ENCODE results near the gene KCNJ1.
A peak's percentile ranks its signal among the peaks of the same experiment; 100 is the strongest.

KCNJ1 gene

GRCh38 chr11:128867277-128867676 lies at the start of gene KCNJ1:
KCNJ1 (minus strand) TSS chr11:128867296; CDS start chr11:128840243, 27,053 bp downstream.
- no peak for DNase-seq (ENCODE audit: low read depth, low spot score)

DNA sequence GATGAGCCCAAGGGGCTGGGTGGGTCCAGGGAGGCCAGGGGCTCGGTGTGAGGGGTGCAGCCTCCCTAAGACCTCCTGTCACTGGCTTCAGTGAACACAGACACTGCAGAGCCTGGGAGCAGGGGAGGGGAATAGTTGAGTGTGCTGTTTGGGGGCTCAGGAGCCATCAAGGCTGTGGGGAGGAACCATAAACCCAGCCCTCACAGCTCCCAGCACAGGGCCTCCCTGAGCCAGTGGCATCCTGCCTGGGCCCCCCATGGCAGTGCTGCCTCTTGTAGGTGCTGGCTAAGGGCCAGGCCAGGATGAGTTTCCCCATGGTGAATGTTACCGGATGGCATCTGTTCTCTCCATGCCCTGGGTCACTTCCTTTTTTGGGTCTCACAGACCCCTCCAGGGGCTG lies 49.6 kb upstream of the KCNJ1 start:
- DNase-seq (ENCODE audit: low read depth, low spot score) = no peak

DNA sequence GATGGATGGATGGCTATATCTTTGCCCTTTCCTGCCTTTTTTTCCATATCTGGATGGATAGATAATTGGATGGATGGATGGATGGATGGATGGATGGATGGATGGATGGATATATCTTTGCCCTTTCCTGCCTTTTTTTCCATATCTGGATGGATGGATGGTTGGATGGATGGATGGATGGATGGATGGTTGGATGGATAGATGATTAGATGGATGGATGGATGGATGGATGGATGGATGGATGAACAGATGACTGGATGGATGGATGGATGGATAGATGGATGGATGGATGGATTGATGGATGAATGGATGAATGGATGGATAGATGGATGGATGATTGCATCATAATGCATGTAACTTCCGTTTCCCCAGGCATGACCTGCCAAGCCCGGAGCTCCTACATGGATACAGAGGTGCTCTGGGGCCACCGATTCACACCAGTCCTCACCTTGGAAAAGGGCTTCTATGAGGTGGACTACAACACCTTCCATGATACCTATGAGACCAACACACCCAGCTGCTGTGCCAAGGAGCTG lies 49.0 kb upstream of the KCNJ1 start:
- DNase-seq (ENCODE audit: low read depth, low spot score) = no peak

GRCh38 chr11:128915149-128915521 lies 48.0 kb upstream of the KCNJ1 start:
- no peak for DNase-seq (ENCODE audit: low read depth, low spot score)

- DNase-seq (ENCODE audit: low read depth, low spot score) = no peak
These were observed 47.4 kb upstream of the KCNJ1 start for GRCh38 chr11:128914216-128915148.

DNA sequence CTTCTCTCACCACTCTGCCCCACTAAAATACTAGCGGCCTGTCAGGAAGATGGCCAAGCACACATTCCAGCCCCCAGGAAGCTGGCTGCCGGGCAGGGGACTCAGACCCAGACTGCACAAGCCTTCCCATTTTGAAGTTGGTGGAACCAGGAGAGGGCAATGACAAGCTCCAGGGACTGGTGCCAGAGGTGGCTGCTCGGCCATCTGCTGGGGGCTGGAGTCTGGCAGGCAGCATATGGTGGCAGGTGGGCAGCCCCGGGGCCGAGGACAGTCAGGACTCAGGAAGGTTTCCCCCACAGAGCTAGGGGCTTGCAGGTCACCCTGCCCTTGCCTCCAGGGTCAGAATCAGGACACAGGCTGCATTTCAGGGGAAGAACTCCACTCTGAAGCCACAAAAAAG lies 46.7 kb upstream of the KCNJ1 start:
- DNase-seq (ENCODE audit: low read depth, low spot score) = no peak

DNA sequence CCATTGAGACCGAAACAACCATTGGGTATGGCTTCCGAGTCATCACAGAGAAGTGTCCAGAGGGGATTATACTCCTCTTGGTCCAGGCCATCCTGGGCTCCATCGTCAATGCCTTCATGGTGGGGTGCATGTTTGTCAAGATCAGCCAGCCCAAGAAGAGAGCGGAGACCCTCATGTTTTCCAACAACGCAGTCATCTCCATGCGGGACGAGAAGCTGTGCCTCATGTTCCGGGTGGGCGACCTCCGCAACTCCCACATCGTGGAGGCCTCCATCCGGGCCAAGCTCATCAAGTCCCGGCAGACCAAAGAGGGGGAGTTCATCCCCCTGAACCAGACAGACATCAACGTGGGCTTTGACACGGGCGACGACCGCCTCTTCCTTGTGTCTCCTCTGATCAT lies 44.6 kb upstream of the KCNJ1 start:
- no peak for DNase-seq (ENCODE audit: low read depth, low spot score)

DNA sequence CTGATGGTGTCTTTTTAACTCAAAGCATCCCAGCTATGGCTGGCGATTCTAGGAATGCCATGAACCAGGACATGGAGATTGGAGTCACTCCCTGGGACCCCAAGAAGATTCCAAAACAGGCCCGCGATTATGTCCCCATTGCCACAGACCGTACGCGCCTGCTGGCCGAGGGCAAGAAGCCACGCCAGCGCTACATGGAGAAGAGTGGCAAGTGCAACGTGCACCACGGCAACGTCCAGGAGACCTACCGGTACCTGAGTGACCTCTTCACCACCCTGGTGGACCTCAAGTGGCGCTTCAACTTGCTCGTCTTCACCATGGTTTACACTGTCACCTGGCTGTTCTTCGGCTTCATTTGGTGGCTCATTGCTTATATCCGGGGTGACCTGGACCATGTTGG lies 44.1 kb upstream of the KCNJ1 start:
- DNase-seq (ENCODE audit: low read depth, low spot score) = no peak

- no peak for DNase-seq (ENCODE audit: low read depth, low spot score)
These were observed 43.5 kb upstream of the KCNJ1 start for GRCh38 chr11:128910576-128910975.

- no peak for DNase-seq (ENCODE audit: low read depth, low spot score)
These were observed 42.5 kb upstream of the KCNJ1 start for GRCh38 chr11:128909438-128910125.

DNA sequence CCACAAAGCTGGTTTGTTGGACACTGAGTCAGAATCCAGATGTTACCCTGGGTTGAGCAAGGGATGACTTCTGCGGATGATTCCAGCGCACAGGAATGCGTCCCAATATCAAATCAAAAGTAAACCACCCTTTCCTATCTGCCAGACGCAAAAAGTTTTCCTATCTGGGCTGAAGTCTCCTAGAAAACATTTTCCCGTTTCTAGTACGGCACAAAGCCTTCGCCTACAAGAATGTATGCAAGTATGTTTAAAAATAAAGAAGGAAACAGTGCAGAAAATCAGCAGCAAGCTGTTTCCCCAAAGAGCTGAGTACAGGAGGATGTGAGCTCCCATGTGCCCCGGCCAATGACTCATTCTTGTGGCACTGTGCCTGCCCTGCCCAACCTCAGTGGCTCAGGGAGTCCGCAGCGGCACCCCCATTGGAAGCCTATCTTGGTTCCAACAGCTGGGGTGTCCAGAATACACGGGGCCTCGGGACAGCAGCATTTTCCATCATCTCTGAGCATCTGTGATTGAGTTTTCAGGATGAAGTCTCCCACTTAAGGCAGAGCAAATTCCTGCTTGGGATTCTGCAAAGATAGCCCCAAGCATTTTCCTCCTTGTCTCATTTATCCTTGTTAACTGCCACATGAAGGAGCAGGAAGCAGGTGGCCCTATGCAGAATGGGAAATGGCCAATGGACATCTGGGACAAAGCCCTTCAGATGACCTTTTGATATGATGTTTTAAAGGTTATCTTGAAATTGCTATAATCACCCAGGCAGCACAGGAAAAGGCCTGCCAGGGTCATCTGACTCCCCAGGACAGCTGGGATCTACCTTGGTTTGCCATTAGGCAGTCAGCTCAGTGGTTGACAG lies 41.5 kb upstream of the KCNJ1 start:
- peak; percentile 37 for DNase-seq (ENCODE audit: low read depth, low spot score)

GRCh38 chr11:128907585-128907984 lies 40.5 kb upstream of the KCNJ1 start:
- no peak for DNase-seq (ENCODE audit: low read depth, low spot score)

DNA sequence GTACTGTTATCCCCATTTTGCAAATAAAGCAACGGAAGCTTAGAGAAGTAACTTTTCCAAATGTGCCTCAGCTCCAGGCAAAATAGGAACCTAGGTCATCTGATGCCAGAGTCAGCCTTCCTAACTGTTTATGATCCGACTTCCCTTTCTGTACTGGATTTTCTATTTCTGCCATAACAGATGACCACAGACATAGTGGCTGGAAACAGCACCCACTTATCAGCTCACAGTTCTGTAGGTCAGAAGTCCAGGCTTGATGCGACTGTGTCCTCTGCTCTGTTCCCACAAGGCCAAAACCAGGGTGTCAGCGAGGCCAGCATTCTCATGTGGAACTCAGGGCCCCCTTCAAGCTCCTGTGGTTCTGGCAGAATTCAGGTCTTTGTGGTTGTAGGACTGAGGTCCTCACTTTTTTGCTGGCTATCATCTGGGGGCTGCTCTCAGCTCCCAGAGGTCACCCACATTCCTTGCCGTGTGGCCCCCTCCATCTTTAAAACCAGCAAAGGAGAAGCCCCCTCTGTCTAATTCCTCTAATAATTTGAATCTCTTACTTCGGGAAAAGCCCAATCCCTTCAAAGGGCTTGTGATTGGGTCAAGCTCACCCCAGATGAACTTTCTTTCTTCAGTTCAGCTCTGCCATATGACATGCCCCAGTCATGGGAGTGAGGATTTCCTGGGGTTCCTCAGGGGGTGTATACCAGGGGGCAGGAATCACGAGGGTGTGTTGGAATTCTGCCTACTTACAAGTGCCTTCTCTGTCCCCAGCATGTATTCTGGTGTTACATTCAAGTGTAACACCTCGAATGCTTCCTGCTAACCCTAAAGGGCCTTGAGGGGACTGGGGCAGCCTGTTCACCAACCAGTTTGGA lies 39.3 kb upstream of the KCNJ1 start:
- DNase-seq (ENCODE audit: low read depth, low spot score) = no peak

DNA sequence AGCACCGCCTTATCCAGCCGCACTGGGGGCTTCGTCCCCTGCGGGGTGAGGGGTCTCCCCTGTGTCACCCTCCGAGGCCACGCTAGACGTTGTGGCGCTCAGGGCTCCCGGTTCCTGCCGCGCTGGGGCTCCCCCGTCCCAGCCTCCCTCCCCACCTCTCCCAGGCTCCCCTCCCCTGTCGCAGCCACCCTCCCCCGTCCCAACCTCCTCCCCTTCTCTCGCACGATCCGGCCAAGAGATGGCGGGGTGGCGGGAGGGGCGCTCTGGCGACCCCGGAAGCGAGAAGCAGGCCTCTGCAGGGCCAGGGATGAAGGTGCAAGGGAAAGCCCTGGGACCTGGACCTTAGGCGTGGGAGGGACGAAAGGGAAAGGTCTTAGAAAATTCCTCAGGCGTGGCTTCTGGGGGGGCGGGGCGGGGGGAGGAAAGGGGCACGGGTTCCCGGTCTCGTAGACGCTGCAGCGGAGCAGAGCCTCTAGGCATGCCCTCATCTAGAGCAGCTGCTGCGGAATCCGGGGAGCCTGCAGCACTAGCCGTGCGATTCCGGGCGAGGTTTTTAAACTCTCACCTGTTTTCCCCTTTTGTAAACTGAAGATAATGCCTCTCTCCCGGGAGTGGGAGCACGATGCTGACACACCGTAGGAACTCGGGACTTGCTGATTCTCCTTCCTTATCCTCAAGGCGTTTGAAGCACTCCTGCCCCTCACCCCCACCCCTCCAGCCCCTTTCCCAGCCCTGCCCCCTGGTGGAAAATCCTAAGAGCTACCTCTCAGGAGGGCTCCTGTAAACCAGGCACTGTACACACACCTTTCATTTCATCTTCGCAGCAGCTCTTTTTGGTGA lies 38.5 kb upstream of the KCNJ1 start:
- peak; percentile 60 for DNase-seq (ENCODE audit: low read depth, low spot score)

GRCh38 chr11:128904656-128905344 lies 37.7 kb upstream of the KCNJ1 start:
- no peak for DNase-seq (ENCODE audit: low read depth, low spot score)

DNA sequence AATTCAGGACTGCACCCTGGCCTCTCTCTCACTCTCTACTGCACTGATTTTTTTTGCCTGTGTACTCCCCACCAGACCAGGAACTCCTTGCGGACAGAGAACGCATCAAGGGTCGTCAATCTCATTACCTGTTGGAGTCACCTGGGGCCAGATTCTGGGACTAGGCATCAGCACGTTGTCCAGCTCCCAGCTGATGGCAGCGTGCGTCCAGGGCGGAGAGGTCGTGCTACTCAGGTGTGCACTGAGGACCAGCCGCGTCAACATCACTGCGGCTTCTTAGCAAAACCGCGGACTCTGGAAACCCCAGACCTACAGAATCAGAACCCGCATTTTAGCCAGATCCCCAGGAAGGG lies 37.2 kb upstream of the KCNJ1 start:
- no peak for DNase-seq (ENCODE audit: low read depth, low spot score)

DNA sequence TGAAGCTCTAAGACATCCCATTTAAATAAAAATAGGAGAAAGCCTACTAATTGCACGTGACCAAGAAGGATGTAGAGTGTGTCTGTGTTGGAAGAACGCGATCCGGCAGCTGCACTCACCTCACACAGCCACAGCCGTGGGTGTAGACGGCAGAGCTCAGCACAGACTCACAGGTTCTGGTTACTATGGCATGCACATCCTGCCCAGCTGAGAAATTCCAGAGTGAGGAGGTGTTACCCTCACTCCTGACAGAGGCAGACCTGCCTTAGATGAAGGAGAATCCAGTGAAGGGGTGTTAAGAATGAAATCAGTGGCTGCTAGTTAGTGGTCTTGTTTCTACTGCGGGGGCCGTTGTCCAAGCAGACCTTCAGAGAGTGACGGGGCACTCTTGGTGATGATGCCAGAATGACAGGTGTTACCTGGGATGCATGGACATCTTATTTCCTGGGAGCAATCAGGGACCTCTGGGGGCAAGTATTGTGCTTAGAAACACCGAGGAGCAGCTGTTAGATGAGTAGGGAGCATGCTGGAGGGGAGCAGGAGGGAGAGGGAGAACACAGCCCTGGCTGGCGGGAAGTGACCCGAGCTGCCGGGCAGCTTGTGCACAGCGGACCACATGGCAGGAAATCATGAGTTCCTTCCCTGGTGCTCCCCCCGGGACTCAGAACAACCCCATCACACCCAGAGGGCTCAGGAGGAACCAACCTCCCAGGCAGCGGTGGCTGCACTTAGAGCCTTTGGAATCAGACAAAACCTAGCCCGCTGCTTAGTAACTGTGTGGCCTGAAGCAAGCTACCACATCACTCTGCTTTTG lies 36.4 kb upstream of the KCNJ1 start:
- DNase-seq (ENCODE audit: low read depth, low spot score) = peak; percentile 41

- peak; percentile 4 for DNase-seq (ENCODE audit: low read depth, low spot score)
These were observed 35.5 kb upstream of the KCNJ1 start for GRCh38 chr11:128902515-128903066.

Data from ELF-1 (cell line).